Fibroblast of gingiva (primary cell): ENCODE measurements around the gene CRADD.
A peak's percentile ranks its signal among the peaks of the same experiment; 100 is the strongest.

Source experiments
- DNase-seq: peaks from one replicate; pipeline ENCODE4 v3.0.0-alpha.2; 2011; ENCODE audit warnings: low read depth

The CRADD gene

DNA sequence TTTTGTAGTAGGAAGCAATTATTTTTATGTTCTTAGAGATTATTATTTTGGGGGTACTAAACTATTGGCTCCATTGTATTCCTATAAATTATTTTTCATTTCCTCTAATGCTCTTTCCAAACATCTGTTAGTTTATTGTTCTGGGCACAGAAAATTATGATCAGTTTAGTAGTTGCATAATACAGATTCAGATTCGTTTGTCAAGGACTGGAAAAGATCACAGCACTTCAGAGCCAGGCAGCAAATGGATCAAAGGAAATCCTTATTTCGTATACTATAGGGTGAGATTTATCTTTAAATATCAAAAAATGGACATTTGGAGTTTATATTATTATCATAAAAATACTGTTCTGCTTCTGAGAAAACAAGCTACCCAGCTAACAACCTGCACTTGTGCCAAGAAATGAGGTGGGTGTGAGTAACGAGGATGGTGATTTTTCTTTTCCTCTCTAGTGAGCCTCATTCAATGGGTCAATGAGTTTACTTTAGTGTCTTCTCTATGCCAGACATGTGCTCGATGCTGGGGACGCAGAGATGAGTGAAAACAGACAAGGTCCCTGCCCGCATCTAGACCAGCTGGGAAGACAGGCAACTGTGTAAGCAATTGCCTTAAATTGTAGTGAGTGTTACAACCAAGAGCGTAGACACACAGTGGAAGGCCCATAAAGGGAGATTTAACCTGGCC lies 262.6 kb downstream of the CRADD start:
- DNase-seq, result peak; percentile 18

DNA sequence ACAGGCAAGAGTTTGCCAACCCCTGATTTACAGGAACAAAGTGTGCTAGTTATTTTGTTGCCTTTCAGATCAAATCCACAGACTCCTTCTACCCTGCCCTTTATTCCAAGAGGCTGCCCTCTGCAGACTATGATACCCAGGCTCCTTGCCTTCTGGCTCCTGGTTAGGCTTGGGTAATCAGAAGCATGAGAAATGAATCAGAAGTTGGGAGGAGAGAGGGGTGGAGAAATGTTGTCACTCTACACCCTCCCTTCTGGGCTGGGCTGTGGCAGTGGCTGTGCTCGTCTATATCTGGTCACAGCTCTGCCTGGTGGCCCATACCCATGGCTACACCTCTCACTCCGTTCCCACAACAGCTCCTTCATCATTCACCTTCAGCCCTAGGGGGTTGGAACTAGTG lies 266.6 kb downstream of the CRADD start:
- peak; percentile 87 for DNase-seq

DNA sequence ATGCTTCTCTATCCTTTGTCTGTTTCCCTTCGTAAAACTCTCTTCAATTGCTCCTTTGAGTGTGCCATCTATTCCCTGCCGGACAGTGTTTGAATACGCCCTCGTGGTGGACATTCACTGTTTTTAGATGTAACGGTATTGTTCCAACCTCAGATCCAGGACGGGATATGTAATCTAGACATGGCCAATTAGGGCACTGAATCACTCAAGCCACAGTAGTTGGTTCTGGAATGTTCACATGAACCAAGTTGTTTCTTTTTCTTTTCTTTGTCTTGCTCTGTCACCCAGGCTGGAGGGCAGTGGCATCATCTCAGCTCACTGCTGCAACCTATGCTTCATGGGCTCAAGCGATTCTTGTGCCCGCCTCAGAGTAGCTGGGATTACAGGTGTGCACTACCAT lies 267.0 kb downstream of the CRADD start:
- DNase-seq, result peak; percentile 65
